NCI-H1092 (cell line): ENCODE data around the gene LRRC18.

Experiments
- DNase-seq: peaks from one replicate; lab custom pipeline; 2025; lab: John Stamatoyannopoulos, UW

The LRRC18 gene

GRCh38 chr10:48907730-48908129, 31.9 kb downstream of the LRRC18 start:
- no peak for DNase-seq

- DNase-seq: no peak
Observed at GRCh38 chr10:48906841-48907240, 32.8 kb downstream of the LRRC18 start.

- no peak for DNase-seq
Observed at GRCh38 chr10:48905311-48905710, 34.3 kb downstream of the LRRC18 start.

DNA sequence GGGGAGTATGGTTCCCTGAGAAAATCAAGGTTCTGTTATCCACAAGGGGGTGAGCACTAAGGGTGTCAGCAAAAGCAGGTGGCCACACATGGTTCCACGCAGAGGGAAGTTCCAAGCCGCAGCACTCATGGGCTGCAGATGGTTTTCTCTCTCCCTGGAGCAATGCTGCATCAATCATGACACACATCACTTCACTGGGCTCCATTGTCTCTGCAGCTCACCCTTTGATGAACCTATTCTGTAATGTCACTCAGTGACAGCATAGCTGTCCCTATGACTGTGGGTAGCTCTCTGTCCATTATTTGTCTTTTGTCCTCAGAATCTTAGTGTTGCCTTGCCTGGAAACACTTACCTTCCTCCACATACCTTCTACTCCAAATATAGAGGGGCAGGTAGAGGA, 34.8 kb downstream of the LRRC18 start:
- no peak for DNase-seq

DNA sequence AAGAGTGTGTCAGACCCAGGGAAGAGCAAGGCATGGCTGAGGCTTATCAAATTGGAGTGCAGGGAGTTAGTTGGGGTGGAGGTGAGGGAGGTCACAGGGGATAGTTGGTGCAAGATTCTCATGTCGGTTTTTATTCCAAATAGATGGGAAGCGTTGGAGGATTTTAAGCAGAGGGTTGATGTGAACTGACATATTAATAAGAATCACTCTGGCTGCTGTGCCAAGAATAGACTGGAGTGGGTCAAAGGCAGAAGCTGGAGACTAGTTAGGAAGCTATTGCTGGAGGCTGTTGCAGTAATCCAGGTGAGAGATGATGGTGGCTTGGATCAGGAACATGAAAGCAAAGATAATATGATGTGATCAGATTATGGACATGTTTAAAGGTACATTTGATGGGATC, 36.5 kb downstream of the LRRC18 start:
- no peak for DNase-seq

GRCh38 chr10:48902096-48902495, 37.5 kb downstream of the LRRC18 start:
- DNase-seq: no peak

DNA sequence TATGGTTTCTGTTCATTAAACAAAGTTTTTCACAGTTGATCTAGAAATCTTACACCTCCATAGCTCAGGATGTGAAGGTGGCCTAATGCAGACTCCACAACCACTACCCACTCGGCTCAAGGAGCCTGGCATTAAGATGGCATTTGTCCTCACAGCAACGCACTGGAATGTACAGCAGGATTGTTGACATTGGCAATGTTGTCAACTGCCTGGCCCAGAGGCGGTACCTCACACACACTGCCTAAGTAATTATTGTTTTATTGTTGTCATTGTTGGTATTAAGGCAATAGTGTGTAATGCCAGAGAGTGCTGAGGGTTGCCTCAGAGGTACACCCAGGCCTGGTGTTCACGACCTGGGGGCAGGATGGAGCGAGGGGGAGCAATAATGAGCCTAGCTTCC, 38.3 kb downstream of the LRRC18 start:
- no peak for DNase-seq

DNA sequence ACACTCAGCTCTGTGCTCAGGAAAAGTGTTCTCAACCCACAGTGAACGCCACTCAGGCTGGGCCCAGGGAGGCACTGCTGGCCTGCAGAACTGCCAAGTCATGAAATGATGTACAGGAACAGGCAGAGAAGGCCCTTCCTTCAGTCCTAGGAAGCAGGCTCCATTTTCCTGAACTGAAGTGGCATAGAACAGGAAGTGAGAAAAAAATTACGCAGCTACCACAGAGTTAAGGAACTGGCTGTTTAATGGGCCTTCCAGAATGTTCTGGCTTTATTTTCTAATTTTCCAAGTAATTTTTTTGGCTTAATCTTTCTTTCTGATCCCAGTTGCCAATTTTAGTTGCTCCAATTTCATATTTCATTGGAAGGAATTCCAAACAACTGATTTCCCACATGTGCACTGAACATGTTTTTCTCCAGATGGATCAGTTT, 39.3 kb downstream of the LRRC18 start:
- DNase-seq: no peak

DNA sequence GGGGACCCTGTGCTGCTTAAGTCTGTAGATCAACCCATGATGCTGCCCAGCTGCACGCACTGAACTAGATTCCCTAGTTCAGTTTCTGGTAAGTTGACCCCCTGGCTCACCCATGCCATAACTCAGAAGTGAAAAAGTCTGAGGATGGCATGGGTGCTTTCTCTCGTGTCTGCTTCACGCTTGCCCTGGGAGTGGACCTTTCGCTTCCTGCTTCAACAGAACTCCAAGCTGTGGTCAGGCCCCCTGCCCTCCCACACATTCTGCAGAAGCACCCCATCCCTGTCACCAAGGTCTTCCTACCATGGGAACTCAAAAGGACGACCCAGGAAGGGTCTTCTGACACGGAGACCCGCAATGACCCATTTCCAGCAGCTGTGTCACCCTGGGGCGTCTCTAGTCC, 39.9 kb downstream of the LRRC18 start:
- no peak for DNase-seq

DNA sequence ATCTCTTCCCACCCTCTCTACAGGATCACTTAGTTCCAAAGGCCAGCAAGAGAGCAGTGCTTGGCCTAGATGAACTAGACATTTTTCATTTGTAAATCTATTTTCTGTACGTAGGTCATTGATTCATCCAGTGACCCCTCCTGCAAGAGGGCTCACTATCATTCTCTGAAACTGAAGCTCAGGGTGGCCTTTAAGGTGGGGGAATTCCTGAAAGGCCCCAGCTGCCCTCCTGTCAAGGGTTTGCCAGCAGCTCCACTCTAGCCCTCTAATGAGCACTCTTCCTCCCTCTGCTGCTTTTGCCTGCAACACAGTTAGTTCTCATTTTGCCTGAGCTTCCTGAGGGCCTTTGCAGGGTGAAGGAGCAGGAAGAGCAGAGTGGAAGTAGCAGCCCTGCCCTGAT, 41.2 kb downstream of the LRRC18 start:
- DNase-seq: no peak

- DNase-seq: no peak
Observed at GRCh38 chr10:48897441-48897790, 42.2 kb downstream of the LRRC18 start.

DNA sequence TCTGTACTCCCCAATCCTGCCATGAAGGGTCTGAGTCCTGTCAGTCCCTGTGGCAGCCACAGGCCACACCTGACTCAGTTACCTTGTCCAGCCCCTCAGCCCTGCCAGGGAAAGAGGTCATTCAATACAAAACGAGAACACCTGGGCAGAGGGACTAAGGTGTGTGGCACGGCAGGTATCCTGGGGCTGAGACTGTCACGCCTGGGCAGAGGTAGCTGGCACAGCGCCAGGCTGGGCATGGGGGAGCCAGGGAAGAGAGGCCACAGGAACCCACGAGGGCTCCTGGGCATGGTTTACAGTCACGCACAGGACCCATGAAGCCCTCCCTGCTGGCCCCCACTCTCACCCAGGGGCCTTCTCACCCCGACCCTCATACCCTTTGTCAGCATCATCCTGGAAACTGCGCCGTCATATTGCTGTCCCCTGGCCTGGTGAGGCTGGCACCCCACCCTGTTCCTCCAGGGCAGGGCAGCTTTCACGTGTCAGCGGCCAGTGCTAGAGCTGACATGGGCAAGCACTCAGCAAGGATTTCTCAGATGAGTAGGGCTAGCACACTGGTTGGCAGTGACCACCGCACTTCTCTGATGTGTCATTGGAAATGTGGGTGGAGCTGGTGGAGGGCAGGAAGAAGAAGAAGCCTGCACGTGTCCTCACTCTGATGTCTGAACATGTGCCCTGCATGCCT, 42.7 kb downstream of the LRRC18 start:
- DNase-seq: no peak

DNA sequence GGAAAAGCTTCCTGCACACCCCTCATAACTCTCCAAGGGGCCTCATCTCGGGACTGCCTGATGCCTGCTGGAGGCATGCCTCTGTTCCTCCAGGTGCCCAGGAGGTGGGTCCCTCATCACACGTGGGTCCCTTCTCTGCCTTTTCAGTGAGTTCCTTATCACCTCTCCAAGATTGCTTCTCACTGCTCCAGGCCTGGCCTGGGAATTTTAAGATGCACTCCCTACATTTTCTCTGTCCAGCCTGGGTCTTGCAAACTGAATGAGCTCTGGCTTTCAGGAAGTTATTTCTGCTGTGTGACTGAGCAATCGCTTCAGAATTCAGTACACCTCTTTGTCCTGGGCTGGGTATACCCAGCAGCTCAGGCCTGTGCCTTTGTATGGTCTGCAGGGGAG, 43.8 kb downstream of the LRRC18 start:
- no peak for DNase-seq

GRCh38 chr10:48894911-48895802, 44.5 kb downstream of the LRRC18 start:
- DNase-seq: no peak

DNA sequence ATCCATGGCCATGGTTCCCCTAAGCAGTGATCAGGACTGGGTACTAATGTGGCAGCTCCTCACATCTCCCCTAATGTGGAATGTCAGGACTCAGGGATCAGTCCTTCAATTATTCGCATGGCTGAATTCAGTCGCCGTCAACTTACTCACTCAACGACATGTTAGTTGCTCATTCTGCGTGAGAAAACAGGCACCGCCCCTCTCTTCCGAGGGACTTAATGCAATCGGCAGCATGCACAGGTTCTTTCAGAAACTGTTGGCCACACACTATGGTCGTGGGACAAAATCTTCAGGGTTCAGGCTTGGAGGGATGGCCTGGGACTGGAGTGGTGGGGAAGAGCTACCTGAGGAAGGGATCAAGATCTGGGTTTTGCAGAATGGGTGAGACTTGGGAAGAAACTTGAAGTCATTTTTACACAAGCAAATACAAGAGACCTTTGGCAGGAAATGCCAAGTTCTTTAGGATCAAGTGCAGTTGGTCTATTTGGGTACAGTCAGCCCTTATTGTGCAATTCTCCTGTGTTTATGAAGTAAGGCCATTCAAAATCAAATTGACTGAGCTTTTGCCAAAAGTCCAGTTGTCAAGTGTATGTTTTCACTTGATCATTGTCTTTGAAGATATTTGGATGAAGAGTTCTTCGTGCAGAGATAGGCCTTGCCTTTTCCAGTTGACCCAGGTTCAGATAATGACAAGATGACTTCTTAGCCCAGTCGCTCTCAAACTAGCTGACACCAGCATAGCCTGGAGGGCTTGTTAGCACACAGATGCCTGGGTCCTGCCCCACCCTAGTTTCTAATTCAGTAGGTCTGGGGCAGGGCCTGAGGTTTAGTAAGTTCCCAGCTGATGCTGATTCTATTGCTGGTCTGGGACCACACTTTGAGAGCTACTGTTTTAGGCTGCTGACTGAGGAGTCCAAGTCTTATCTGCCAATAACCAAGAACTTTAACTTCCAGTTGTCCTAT, 48.5 kb downstream of the LRRC18 start:
- DNase-seq: no peak

- DNase-seq: no peak
Observed at GRCh38 chr10:48887982-48888381, 51.7 kb downstream of the LRRC18 start.

- DNase-seq: no peak
Observed at GRCh38 chr10:48885376-48885775, 54.3 kb downstream of the LRRC18 start.

GRCh38 chr10:48884179-48885045, 55.2 kb downstream of the LRRC18 start:
- DNase-seq: no peak

DNA sequence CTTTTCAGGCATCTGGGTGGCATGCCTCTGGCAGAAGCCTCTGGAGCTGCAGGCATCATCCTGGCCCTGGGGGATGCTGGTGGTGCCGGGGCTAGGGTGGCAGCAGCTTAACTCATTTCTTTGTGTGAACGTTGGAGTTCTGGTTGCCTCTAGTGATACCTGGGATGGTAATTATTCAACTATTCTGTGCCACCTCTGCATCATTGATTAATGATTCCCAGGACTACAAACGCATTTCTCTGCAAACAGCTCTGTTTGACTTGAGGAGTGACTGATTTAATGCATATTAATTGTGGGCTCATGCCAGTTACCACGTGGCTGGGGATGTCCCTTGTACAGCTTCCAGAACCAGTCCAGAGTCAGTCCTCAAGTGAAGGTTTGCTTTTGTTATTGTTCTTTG, 55.9 kb downstream of the LRRC18 start:
- no peak for DNase-seq

GRCh38 chr10:48882881-48883280, 56.8 kb downstream of the LRRC18 start:
- no peak for DNase-seq

- no peak for DNase-seq
Observed at GRCh38 chr10:48881937-48882336, 57.7 kb downstream of the LRRC18 start.
